Sigmoid colon (tissue), 7 donors: ENCODE data around the gene FBXO9. TPM values are rescaled to one million over a fixed set of nuclear protein-coding genes. Genes with fewer than 3 reads are reported as not detected.

Source experiments
- DNase-seq: peaks from one replicate; pipeline ENCODE4 v3.0.0-alpha.2; 2019
- H3K27ac ChIP-seq, 4 donors: fragments of 200-600 bp; sonication (generic); one replicate each; pipeline ENCODE4 v1.5.1; 2016 to 2019; ENCODE audit warnings: mild to moderate bottlenecking in 1 of 4
- H3K27me3 ChIP-seq, 3 donors: fragments of 200-600 bp; sonication (generic); one replicate each; pipeline ENCODE4 v1.5.1; 2019; ENCODE audit warnings: mild to moderate bottlenecking in 1 of 3
- H3K36me3 ChIP-seq, 4 donors: fragments of 200-600 bp; sonication (generic); one replicate each; pipeline ENCODE4 v1.5.1; 2016 to 2019
- H3K4me1 ChIP-seq, 4 donors: fragments of 200-600 bp; sonication (generic); one replicate each; pipeline ENCODE4 v1.5.1; 2017 to 2019
- H3K4me3 ChIP-seq, 4 donors: fragments of 200-600 bp; sonication (generic); one replicate each; pipeline ENCODE4 v1.5.1; 2017 to 2019; ENCODE audit warnings: mild to moderate bottlenecking in 2 of 4, moderate library complexity in 1 of 4
- H3K9me3 ChIP-seq, 4 donors: fragments of 200-600 bp in 3 of 4; sonication (generic) in 3 of 4; one replicate each; pipeline versions ENCODE4 v1.5.1 to v1.6.1; 2013 to 2019
- EP300 ChIP-seq, 4 donors: sonication (generic); formaldehyde crosslinking; IDR thresholded peaks; one replicate each; pipeline ENCODE4 v1.6.1; 2017; ENCODE audit warnings: antibody characterized with exemption in 4 of 4
- POLR2A ChIP-seq, 2 donors: fragments of 450-650 bp; IDR thresholded peaks; one replicate each; pipeline ENCODE4 v1.6.1; 2016; ENCODE audit warnings: antibody characterized with exemption in 2 of 2, mild to moderate bottlenecking in 2 of 2, moderate library complexity in 2 of 2
- POLR2AphosphoS5 ChIP-seq, 4 donors: sonication (generic); formaldehyde crosslinking; IDR thresholded peaks; one replicate each; pipeline ENCODE4 v1.6.1; 2017; ENCODE audit warnings: antibody characterized with exemption in 4 of 4
- whole genome bisulfite sequencing, 2 donors: extraction: QIAGEN DNeasy Blood & Tissue Kit; methylation state at CpG; one replicate each; pipeline ENCODE4 v1.1.7; 2013; 5-methylcytosine and 5-hydroxymethylcytosine counted together
- intact Hi-C: fragments of 100-400 bp; cut with DNase I; formaldehyde crosslinking; loops from one replicate; pipeline ENCODE4 v1.15.1; 2023
- polyA plus RNA-seq, 3 donors: library from polyadenylated mRNA; stranded (reverse); fragments of 200-250 nt; gene quantifications; one replicate each; pipeline ENCODE4 v1.2.3, GENCODE V29; 2013
- total RNA-seq, 4 donors: library from RNA; depleted of rRNA; stranded (reverse); fragments of >200 nt; gene quantifications; one replicate each; pipeline ENCODE4 v1.1.0, GENCODE V29; 2016
- TF ChIP-seq, protein P1 (sequence below), 4 experiments: fragments of 450-650 bp in 3 of 4; fragments of 200-600 bp in 1 of 4; IDR thresholded peaks; one replicate each; pipeline ENCODE4 v1.5.1; 2016 to 2019; ENCODE audit warnings: antibody characterized with exemption in 4 of 4, mild to moderate bottlenecking in 3 of 4, moderate library complexity in 2 of 4
- donor health status: healthy with polysubstance abuse.
- donor health status: Bipolar disorder and iron deficiency.
- donor health status: healthy.

The FBXO9 gene
- total and polyA plus RNA-seq, 7 donors: 22.4 to 63.1 (median 41.9) TPM

DNA sequence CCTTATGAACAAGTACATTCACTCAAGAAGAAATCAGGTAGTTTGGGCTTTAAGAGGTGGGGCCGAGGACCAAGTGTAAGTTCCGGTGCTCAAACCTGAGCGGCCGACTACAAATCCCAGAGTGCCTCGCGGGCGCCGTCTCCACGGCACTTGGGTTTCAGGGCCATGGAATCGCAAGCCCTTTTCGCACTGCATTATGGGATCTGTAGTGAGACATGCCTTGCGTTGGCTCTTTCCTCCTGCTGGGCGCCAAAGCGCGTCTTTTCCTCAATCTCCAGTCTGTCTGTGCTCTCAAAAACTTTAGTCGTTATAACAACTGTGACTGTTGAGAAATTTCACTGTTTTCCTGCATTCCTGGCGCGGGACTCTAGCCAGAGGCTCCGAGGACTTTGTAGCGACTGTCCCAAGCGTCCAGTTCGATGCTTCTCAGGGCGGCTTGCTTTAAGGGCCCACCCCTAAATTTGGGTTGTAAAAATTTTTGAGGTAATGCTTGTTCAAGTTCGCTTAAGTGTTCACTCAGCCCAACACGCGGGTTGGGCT is 408 bp upstream of the FBXO9 start:
- peak overlapping the region; percentile 75 to 92 (median 84) for H3K4me3 ChIP-seq
- no peaks in the 10 kb centered on the region for H3K27me3 ChIP-seq
- no peaks in the 10 kb centered on the region for H3K9me3 ChIP-seq
- DNase-seq: peak; percentile 98
- TF ChIP-seq POLR2AphosphoS5 (IDR thresholded peaks at IDR 0.05) (peak in 3 of 4 donors; percentile 63 to 85 (median 63)), POLR2A (IDR thresholded peaks at IDR 0.05) (no peak), EP300 (IDR thresholded peaks at IDR 0.05) (peak in 1 of 4 donors; percentile 50)
- TF ChIP-seq, protein P1, sequence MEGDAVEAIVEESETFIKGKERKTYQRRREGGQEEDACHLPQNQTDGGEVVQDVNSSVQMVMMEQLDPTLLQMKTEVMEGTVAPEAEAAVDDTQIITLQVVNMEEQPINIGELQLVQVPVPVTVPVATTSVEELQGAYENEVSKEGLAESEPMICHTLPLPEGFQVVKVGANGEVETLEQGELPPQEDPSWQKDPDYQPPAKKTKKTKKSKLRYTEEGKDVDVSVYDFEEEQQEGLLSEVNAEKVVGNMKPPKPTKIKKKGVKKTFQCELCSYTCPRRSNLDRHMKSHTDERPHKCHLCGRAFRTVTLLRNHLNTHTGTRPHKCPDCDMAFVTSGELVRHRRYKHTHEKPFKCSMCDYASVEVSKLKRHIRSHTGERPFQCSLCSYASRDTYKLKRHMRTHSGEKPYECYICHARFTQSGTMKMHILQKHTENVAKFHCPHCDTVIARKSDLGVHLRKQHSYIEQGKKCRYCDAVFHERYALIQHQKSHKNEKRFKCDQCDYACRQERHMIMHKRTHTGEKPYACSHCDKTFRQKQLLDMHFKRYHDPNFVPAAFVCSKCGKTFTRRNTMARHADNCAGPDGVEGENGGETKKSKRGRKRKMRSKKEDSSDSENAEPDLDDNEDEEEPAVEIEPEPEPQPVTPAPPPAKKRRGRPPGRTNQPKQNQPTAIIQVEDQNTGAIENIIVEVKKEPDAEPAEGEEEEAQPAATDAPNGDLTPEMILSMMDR (IDR thresholded peaks at IDR 0.05): no peak
- intact Hi-C loops: loop anchor here (5.0 kb wide), 1 partner anchor 78 kb away; no protein-coding TSS in a partner anchor
- H3K36me3 ChIP-seq: peaks cover 0 to 4% (median 0%) of the 10 kb centered on the region in 4 donors
- H3K27ac ChIP-seq: peak overlapping the region; percentile 95 to 97 (median 96)
- WGBS, 2 donors: 0% methylated on average over 26 of the region's 26 CpGs
- peaks cover 0 to 48% (median 41%) of the 10 kb centered on the region in 4 donors for H3K4me1 ChIP-seq

DNA sequence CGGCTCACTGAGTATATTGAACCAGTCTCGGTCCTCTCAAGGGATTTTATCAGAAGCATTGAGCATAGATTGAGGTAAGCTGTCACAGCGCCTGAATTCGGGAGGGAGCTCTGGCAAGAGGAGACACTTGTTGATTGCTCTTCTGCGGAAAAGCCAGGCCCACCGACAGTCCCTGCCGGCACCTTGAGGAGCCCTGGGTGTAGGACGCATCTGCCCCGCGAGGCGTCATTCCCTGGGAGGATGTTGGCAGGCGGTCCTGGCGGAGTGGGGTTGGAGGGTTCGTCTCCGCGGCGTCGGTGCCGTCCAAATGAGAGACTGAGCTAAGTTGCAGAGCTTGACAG is 843 bp downstream of the FBXO9 start:
- TF ChIP-seq EP300 (IDR thresholded peaks at IDR 0.05): no peak
- peak in 3 of 4 donors; percentile 21 to 56 (median 54) for TF ChIP-seq POLR2AphosphoS5 (IDR thresholded peaks at IDR 0.05)
- Histone ChIP-seq H3K9me3 (no peaks in the 10 kb centered on the region), H3K27ac (peak overlapping the region; percentile 95 to 97 (median 96)), H3K4me3 (peak overlapping the region; percentile 75 to 92 (median 84)), H3K36me3 (peaks cover 0 to 4% (median 0%) of the 10 kb centered on the region in 4 donors), H3K4me1 (peaks cover 0 to 42% (median 37%) of the 10 kb centered on the region in 4 donors), H3K27me3 (no peaks in the 10 kb centered on the region)
- intact Hi-C loops: loop anchor here (5.0 kb wide), 1 partner anchor 76 kb away; no protein-coding TSS in a partner anchor
- DNase-seq: peak; percentile 78
- 0 to 3% methylated on average over 19 of the region's 19 CpGs for WGBS, 2 donors

DNA sequence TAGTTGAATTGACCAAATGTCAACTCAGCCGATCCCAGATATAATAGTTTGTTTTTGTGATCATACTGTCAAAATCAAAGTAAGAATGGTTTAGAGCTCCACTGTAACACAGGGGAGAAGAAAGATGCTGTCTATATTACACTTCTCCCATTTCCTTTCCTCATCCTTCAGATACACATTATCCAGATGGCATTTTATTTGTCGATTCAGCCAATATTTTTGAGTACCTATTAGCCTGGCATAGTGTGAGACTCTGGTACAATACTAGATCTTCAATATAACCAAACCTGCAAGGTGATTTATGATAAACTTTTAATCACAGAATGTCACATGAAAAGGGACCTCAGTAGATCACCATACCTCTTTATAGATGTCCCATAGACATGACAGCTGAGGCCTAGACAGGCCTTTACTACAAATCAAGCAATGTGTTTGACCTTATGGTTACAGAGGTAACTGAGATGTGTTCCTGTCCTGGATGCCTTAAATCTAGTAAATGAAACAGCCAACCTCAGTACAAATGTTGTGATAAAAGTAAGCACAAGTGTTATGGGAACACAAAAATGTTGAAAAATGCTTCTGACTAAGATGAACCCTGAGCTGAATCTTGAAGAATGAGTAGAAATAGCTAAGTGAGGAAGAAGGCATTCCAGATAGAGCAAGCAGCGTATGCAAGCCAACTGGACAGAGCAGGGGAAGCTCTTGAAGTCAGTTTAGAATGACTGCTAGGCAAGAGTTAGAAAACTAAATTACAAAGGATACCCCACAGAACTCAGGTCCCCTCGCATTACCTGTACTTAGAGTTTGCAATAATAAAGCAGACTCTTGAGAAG is 1.9 kb downstream of the FBXO9 start:
- no peaks in the 10 kb centered on the region for H3K27me3 ChIP-seq
- DNase-seq: no peak
- H3K9me3 ChIP-seq: no peaks in the 10 kb centered on the region
- peak overlapping the region in 1 of 4 donors; percentile 77 for H3K4me3 ChIP-seq
- TF ChIP-seq EP300 (IDR thresholded peaks at IDR 0.05) (no peak), POLR2AphosphoS5 (IDR thresholded peaks at IDR 0.05) (no peak), POLR2A (IDR thresholded peaks at IDR 0.05) (no peak)
- TF ChIP-seq, protein P1 (IDR thresholded peaks at IDR 0.05): no peak
- H3K4me1 ChIP-seq: peaks cover 0 to 40% (median 37%) of the 10 kb centered on the region in 4 donors
- intact Hi-C loops: loop anchor here (5.0 kb wide), 1 partner anchor 75 kb away; no protein-coding TSS in a partner anchor
- H3K36me3 ChIP-seq: peaks cover 0 to 12% (median 0%) of the 10 kb centered on the region in 4 donors
- H3K27ac ChIP-seq: peak overlapping the region; percentile 95 to 97 (median 96)
- 84 to 88% methylated on average over 4 of the region's 4 CpGs for WGBS, 2 donors

DNA sequence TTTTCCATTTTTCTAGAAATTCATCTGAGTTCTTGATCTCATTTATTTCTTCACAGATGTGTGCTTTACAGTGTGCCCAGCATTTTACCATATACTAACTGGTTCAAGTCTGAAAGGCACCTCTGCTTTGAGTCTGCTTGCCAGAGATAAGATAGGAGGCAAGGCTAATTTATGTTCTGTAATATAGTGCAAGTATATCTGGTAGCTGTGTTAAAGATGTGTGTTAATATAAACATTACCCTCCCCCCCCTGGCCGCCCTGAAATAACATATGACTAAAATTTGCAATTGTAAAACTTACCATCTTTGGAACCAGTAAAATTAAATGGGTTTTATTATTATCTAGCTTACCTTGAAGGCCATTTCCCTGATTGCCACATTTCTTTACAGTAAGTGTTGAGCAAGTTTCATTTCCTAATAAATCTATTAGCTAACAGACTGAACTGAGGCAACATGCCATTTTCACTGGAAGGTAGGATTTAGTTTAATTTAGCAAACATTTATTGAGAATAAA is 2.7 kb downstream of the FBXO9 start:
- Histone ChIP-seq H3K9me3 (no peaks in the 10 kb centered on the region), H3K27me3 (no peaks in the 10 kb centered on the region), H3K4me3 (no peak overlapping the region), H3K27ac (peak overlapping the region in 2 of 4 donors; percentile 95 to 96), H3K4me1 (peaks cover 0 to 34% (median 31%) of the 10 kb centered on the region in 4 donors), H3K36me3 (peaks cover 0 to 19% (median 2%) of the 10 kb centered on the region in 4 donors)
- no peak for TF ChIP-seq POLR2AphosphoS5 (IDR thresholded peaks at IDR 0.05)
- no peak for TF ChIP-seq POLR2A (IDR thresholded peaks at IDR 0.05)
- no peak for TF ChIP-seq EP300 (IDR thresholded peaks at IDR 0.05)
- TF ChIP-seq, protein P1 (IDR thresholded peaks at IDR 0.05): no peak
- no peak for DNase-seq
- intact Hi-C loops: loop anchor here (5.0 kb wide), 1 partner anchor 74 kb away; no protein-coding TSS in a partner anchor
- 81 to 83% methylated on average over 1 of the region's 1 CpG for WGBS, 2 donors
